Subcutaneous adipose tissue (tissue), 4 donors: ENCODE results near the gene CDK11A. TPM values are rescaled to one million over a fixed set of nuclear protein-coding genes. Genes with fewer than 3 reads are reported as not detected.

Source experiments
- CTCF ChIP-seq: fragments of 450-650 bp; IDR thresholded peaks from one replicate; pipeline ENCODE4 v1.5.1; 2016; ENCODE audit warnings: low read depth, mild to moderate bottlenecking, control low read depth, antibody characterized with exemption, moderate library complexity
- total RNA-seq, 4 donors: library from RNA; depleted of rRNA; stranded (reverse); fragments of >200 nt; gene quantifications; one replicate each; pipeline ENCODE4 v1.1.0, GENCODE V29; 2016

The CDK11A gene
- total RNA-seq, 4 donors from 2014 or later, result 15.5 to 60.8 (median 34.8) TPM

DNA sequence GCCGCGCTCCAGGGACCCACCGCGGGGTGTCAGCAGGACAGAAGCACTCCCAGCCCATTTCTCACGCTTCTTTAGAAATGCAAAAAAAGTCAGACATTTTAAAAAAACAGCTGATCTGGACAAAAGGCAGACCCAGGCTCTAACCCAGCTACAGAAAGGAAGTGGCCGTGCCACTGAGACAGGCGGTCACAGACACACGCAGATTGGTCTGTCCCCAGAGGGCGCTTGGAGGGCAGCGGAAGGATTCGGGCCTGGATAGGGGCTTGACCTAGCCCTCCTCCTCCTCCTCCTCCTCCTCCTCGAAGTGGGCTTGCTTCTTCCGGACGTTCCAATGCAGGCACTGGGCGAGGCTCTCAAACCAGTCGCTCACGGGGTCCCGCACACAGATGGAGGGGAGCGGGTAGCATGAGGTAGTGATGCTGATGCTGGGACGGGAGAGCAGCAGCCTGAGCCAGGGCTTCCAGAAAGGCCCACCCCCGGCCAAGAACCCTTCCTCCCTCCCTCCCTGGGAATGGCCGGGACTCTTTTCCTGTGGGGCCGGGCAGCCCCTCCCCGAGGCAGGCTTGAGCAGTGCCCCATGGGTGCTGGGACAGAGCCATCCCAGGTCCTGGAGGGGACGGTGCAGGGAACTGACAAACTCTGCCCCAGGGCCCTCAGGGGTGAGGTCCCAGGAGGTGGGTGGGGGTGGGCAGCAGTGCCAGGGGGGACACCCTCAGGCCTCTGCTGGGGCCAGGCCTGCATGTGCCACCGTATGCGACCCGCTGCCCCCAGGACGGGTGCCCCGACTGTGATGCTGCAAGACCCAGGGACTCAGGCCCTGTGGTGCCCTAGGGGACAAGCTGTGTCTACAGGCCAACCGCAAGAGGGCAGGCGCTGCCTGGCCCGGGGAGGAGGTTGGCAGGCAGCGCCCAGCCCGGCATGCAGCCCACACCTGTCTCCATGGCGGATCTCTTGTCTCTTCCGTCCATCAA is 28.8 kb upstream of the CDK11A start:
- no peak for TF ChIP-seq CTCF

DNA sequence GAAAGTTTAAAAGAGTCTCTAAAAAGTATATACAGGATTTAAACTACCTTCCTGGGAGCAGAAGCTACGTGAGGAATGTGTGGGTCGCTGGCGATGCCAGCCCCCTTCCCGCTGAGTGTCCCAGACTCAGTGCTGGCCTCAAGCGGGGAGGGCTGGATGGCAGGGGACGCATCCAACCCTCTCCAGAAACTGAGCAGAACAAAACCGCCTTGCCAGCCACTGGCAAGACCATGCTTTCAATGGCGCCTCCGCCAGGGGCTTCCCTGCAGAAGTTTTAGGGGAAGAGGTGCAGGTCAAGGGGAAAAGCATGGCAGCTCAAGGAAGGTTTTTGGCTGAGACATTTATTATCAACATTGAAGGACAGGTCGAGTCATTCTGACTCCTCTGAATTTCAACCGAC is 28.0 kb upstream of the CDK11A start:
- TF ChIP-seq CTCF, result no peak

DNA sequence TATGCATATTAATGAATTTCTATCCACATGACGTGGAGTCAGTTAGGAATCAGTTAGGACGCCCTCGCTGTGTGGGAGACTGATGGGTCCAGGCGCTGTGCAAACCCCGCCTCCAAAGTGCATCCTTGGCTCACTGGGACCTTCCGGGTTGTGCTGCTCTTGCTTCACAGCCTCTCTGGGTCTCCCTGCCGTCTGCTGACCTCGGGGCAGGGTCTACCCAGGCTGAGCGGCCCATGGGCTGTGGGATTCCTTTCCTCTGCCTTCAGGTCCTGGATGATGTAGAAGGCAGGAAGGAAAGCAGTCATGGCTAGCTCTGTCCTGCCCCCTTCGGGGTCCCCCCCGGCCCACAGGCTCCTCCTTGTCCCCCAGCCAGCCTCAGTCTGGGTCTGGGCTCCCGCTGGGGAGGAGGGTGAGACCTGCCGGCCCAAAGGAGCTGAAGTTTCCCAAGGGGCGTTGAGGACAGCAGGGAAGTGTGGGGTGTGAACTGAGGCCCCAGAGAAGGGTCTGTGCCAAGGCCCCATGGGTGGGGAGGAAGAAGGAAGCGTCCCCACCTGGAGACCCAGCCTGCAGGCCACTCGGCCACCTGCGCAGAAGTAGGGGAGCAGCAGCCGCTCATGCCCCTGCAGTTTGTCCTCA is 24.6 kb upstream of the CDK11A start:
- TF ChIP-seq CTCF, result no peak

DNA sequence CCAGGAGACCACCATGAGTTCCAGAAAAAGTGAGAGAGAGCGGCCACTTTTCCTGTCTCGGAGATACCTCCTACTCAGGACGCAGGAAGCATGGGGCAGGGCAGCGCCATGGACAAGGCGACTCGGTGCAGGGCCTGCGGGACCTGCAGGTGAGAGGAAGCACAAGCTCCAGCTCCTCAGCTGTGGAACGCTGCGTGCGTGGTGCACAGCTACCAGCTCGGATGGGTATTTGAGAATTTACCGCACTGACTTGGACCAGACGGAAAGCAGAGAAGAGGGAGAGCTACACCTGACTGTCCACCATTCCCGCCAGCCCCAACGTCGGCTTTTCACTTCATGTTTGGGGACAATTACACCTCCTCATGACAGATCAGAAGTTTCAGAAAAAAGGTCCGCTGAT is 8.2 kb upstream of the CDK11A start:
- TF ChIP-seq CTCF, result no peak

GRCh38 chr1:1730870-1731269 is 6.7 kb upstream of the CDK11A start:
- no peak for TF ChIP-seq CTCF

- TF ChIP-seq CTCF, result no peak
These were observed 3.0 kb downstream of the CDK11A start for GRCh38 chr1:1721201-1721600.

DNA sequence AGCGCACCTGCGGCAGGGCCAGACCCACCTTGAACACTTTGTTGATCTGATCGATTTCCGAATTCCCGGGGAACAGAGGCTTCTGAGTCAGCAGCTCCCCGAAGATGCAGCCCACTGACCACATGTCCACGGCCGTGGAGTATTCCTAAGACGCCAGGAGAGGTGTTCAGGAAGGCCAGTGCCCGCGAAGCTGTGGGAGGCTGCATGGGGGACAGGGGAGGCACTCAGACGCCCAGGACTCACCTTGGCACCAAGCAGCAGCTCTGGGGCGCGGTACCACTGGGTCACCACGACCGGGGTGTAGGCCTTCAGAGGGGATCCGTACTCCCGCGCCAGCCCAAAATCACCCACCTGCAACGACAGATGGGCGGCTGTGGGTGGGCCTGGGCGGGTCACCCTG is 20.4 kb downstream of the CDK11A start:
- TF ChIP-seq CTCF, result no peak
